ENCODE results near the gene ERFL.

- TF ChIP-seq CTCF (conservative IDR thresholded peaks at IDR 0.05; ENCODE audit: low read length) = no peak
- TF ChIP-seq EZH2phosphoT487 (IDR thresholded peaks at IDR 0.05; ENCODE audit: borderline replicate concordance, low read depth, low read length) = no peak
These were observed 41.2 kb downstream of the ERFL start for GRCh38 chr19:41886761-41887710.

All from OCI-LY7 (cell line).